T-helper 1 cell treated with Interleukin-12 subunit alpha and Interleukin-12 subunit beta and Interleukin-4 antibody, amounts not matched to agents 30 μg/mL and 1 μg/mL, for 36 hours (primary cell): ENCODE measurements around the gene CACNA2D3.

Source experiments
- H3K27ac Mint-ChIP-seq: one replicate; pipeline ENCODE4 v1.8.0; 2021; ENCODE audit warnings: mild to moderate bottlenecking, mixed read lengths
- H3K27me3 Mint-ChIP-seq: one replicate; pipeline ENCODE4 v1.8.0; 2021; ENCODE audit warnings: low read depth, mixed read lengths
- H3K36me3 Mint-ChIP-seq: one replicate; pipeline ENCODE4 v1.8.0; 2021; ENCODE audit warnings: low read depth, mixed read lengths
- H3K4me1 Mint-ChIP-seq: one replicate; pipeline ENCODE4 v1.8.0; 2021; ENCODE audit warnings: low read depth, mixed read lengths
- H3K4me3 Mint-ChIP-seq: one replicate; pipeline ENCODE4 v1.8.0; 2021; ENCODE audit warnings: mild to moderate bottlenecking, moderate library complexity, mixed read lengths
- H3K9me3 Mint-ChIP-seq: one replicate; pipeline ENCODE4 v1.8.0; 2021; ENCODE audit warnings: mixed read lengths

CACNA2D3 gene

DNA sequence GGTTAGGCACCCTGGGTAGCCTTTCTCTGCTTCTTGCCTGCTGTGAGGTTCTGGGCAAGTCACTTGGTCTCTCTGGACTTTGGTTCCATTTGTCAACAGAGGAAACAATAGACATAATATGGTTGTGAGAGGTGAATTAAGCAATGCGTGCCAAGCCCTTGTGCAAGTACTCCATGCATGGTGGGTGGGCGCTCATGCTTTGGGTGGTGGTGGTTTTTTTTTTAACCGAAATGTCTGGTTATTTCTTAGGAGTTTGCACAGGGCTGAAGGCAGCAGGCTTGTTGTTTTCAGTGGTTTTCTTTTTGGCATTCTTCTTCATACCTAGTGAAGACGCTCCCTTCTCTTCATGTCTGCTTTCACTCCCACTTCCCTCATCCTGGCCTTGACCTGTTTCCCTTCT, 889.7 kb downstream of the CACNA2D3 start:
- H3K36me3 Mint-ChIP-seq: no peaks in the 10 kb centered on the region
- no peak overlapping the region for H3K4me3 Mint-ChIP-seq
- H3K27me3 Mint-ChIP-seq: no peaks in the 10 kb centered on the region
- H3K27ac Mint-ChIP-seq: no peak overlapping the region
- no peaks in the 10 kb centered on the region for H3K4me1 Mint-ChIP-seq
- no peaks in the 10 kb centered on the region for H3K9me3 Mint-ChIP-seq

GRCh38 chr3:55013145-55013925, 891.0 kb downstream of the CACNA2D3 start:
- Mint-ChIP-seq H3K27ac (no peak overlapping the region), H3K4me3 (no peak overlapping the region), H3K36me3 (no peaks in the 10 kb centered on the region), H3K4me1 (no peaks in the 10 kb centered on the region), H3K9me3 (no peaks in the 10 kb centered on the region), H3K27me3 (no peaks in the 10 kb centered on the region)

GRCh38 chr3:55014081-55014480, 891.7 kb downstream of the CACNA2D3 start:
- no peak overlapping the region for H3K4me3 Mint-ChIP-seq
- H3K36me3 Mint-ChIP-seq: no peaks in the 10 kb centered on the region
- H3K9me3 Mint-ChIP-seq: no peaks in the 10 kb centered on the region
- no peak overlapping the region for H3K27ac Mint-ChIP-seq
- no peaks in the 10 kb centered on the region for H3K27me3 Mint-ChIP-seq
- H3K4me1 Mint-ChIP-seq: no peaks in the 10 kb centered on the region

- H3K4me3 Mint-ChIP-seq: no peak overlapping the region
- H3K4me1 Mint-ChIP-seq: no peaks in the 10 kb centered on the region
- no peaks in the 10 kb centered on the region for H3K9me3 Mint-ChIP-seq
- no peaks in the 10 kb centered on the region for H3K27me3 Mint-ChIP-seq
- no peaks in the 10 kb centered on the region for H3K36me3 Mint-ChIP-seq
- H3K27ac Mint-ChIP-seq: no peak overlapping the region
These were observed 892.6 kb downstream of the CACNA2D3 start for GRCh38 chr3:55014906-55015305.

DNA sequence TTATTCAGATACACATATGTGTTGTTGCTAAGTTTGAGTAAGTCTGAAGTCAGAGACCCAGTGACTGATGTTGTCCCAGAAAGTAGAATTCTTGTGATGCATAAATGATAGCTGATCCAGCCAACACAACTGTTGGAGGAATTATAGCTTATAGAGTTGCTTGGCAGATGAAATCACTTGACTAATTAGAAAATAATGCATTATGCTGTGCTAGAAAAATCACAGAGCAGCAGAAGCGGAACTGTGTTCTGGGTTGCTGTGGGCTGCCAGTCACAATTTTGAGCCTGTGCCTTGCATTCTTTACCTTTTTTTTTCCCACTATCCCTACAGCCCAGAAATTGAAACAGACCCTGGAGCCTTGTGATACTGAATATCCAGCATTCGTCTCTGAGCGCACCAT, 895.5 kb downstream of the CACNA2D3 start:
- Mint-ChIP-seq H3K27me3 (no peaks in the 10 kb centered on the region), H3K4me1 (no peaks in the 10 kb centered on the region), H3K27ac (no peak overlapping the region)

GRCh38 chr3:55030938-55031337, 908.6 kb downstream of the CACNA2D3 start:
- no peaks in the 10 kb centered on the region for H3K9me3 Mint-ChIP-seq
- H3K27ac Mint-ChIP-seq: no peak overlapping the region
- H3K36me3 Mint-ChIP-seq: no peaks in the 10 kb centered on the region
- H3K4me3 Mint-ChIP-seq: no peak overlapping the region
- no peaks in the 10 kb centered on the region for H3K27me3 Mint-ChIP-seq
- H3K4me1 Mint-ChIP-seq: no peaks in the 10 kb centered on the region

More for the DNA sequence above, 895.5 kb downstream of the CACNA2D3 start:
- no peaks in the 10 kb centered on the region for H3K36me3 Mint-ChIP-seq
- H3K9me3 Mint-ChIP-seq: no peaks in the 10 kb centered on the region
- no peak overlapping the region for H3K4me3 Mint-ChIP-seq

DNA sequence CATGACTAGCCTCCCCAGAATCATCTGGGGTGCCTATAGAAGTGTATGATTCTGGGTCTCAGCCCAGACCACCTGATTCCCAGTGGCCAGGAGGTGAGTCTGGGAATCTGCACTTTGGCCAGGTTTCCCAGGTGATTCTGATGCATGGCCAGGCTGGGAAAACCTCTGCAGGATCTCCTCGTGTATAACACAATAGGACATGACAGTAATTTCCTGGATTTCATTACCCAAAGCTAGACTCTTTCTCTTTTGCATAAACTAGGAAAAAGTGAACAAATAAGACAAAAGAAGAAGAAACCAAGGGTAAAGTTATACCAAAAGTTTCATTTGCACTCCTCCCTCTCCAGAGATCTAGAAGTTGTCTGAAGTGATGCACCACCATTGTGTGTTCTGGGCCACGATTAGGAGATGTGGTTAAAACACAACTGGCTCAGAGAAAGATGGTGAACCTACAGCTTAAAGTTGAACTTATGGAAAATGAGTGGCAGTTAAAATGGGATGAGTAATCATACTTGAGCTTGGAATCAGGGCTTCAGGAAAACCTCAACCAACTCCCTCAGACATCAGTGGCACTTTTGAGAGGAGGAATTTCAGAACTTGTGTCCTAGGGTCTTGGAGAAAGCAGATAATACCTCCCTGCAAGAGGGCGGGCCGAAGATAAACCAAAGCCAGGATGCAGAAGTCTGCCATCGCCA, 914.7 kb downstream of the CACNA2D3 start:
- H3K27me3 Mint-ChIP-seq: no peaks in the 10 kb centered on the region
- no peak overlapping the region for H3K27ac Mint-ChIP-seq
- no peaks in the 10 kb centered on the region for H3K9me3 Mint-ChIP-seq
- no peaks in the 10 kb centered on the region for H3K36me3 Mint-ChIP-seq
- no peak overlapping the region for H3K4me3 Mint-ChIP-seq
- no peaks in the 10 kb centered on the region for H3K4me1 Mint-ChIP-seq

GRCh38 chr3:55042591-55042990, 920.2 kb downstream of the CACNA2D3 start:
- H3K36me3 Mint-ChIP-seq: no peaks in the 10 kb centered on the region
- H3K4me3 Mint-ChIP-seq: no peak overlapping the region
- no peaks in the 10 kb centered on the region for H3K27me3 Mint-ChIP-seq
- no peak overlapping the region for H3K27ac Mint-ChIP-seq
- no peaks in the 10 kb centered on the region for H3K9me3 Mint-ChIP-seq
- H3K4me1 Mint-ChIP-seq: no peaks in the 10 kb centered on the region

GRCh38 chr3:55044486-55044885, 922.1 kb downstream of the CACNA2D3 start:
- H3K27ac Mint-ChIP-seq: no peak overlapping the region
- H3K27me3 Mint-ChIP-seq: no peaks in the 10 kb centered on the region
- H3K4me1 Mint-ChIP-seq: no peaks in the 10 kb centered on the region
- no peak overlapping the region for H3K4me3 Mint-ChIP-seq
- no peaks in the 10 kb centered on the region for H3K36me3 Mint-ChIP-seq
- H3K9me3 Mint-ChIP-seq: no peaks in the 10 kb centered on the region

- Mint-ChIP-seq H3K4me3 (no peak overlapping the region), H3K4me1 (no peaks in the 10 kb centered on the region), H3K27ac (no peak overlapping the region), H3K36me3 (no peaks in the 10 kb centered on the region), H3K9me3 (peaks cover 9% of the 10 kb centered on the region), H3K27me3 (no peaks in the 10 kb centered on the region)
These were observed 936.8 kb downstream of the CACNA2D3 start for GRCh38 chr3:55059027-55059629.

- Mint-ChIP-seq H3K9me3 (no peaks in the 10 kb centered on the region), H3K36me3 (no peaks in the 10 kb centered on the region), H3K27me3 (no peaks in the 10 kb centered on the region), H3K4me3 (no peak overlapping the region), H3K4me1 (no peaks in the 10 kb centered on the region), H3K27ac (no peak overlapping the region)
These were observed 938.8 kb downstream of the CACNA2D3 start for GRCh38 chr3:55060896-55061719.

GRCh38 chr3:55061720-55062034, 939.3 kb downstream of the CACNA2D3 start:
- H3K36me3 Mint-ChIP-seq: no peaks in the 10 kb centered on the region
- no peaks in the 10 kb centered on the region for H3K27me3 Mint-ChIP-seq
- no peaks in the 10 kb centered on the region for H3K9me3 Mint-ChIP-seq
- no peak overlapping the region for H3K27ac Mint-ChIP-seq
- no peaks in the 10 kb centered on the region for H3K4me1 Mint-ChIP-seq
- H3K4me3 Mint-ChIP-seq: no peak overlapping the region

GRCh38 chr3:55064164-55064563, 941.8 kb downstream of the CACNA2D3 start:
- no peaks in the 10 kb centered on the region for H3K9me3 Mint-ChIP-seq
- H3K4me1 Mint-ChIP-seq: no peaks in the 10 kb centered on the region
- H3K36me3 Mint-ChIP-seq: no peaks in the 10 kb centered on the region
- H3K27me3 Mint-ChIP-seq: no peaks in the 10 kb centered on the region
- no peak overlapping the region for H3K4me3 Mint-ChIP-seq
- H3K27ac Mint-ChIP-seq: no peak overlapping the region

DNA sequence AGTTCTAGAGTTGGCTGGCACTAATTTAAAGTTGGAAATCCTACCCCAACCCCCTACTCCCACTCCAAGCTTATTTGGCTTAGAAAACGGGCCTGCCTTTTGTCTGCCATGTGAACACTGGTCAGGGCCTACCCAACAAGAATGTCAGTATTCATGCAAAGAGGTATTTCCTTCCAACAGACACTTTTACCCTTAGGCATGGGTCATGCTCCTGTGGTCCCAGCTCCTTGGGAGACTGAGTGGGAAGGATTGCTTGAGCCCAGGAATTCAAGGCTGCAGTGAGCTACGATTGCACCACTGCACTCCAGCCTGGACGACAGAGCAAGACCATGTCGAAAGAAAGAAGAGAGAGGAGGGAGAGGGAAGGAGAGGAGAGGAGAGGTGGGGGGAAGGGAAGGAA, 943.0 kb downstream of the CACNA2D3 start:
- Mint-ChIP-seq H3K27ac (no peak overlapping the region), H3K27me3 (no peaks in the 10 kb centered on the region), H3K4me1 (no peaks in the 10 kb centered on the region)

More for the DNA sequence above, 943.0 kb downstream of the CACNA2D3 start:
- H3K4me3 Mint-ChIP-seq: no peak overlapping the region
- no peaks in the 10 kb centered on the region for H3K36me3 Mint-ChIP-seq
- no peaks in the 10 kb centered on the region for H3K9me3 Mint-ChIP-seq
